Dermis microvascular lymphatic vessel endothelial cell (primary cell): ENCODE measurements around the gene MARCHF10. TPM values are rescaled to one million over a fixed set of nuclear protein-coding genes. Genes with fewer than 3 reads are reported as not detected.

ENCODE experiments used
- DNase-seq, 2 donors: peaks; one replicate each; pipeline versions ENCODE4 v3.0.0 to v3.0.0-alpha.2; 2010; ENCODE audit warnings: low read depth in 2 of 2
- total RNA-seq: library from RNA; depleted of rRNA; stranded (reverse); fragments of >200 nt; gene quantifications from 2 replicates; pipeline ENCODE4 v1.2.1, GENCODE V29; 2014

The MARCHF10 gene
- total RNA-seq, 1 donor from 2014 or later = not detected

GRCh38 chr17:62662855-62663254, 145.3 kb downstream of the MARCHF10 start:
- DNase-seq = no peak

DNA sequence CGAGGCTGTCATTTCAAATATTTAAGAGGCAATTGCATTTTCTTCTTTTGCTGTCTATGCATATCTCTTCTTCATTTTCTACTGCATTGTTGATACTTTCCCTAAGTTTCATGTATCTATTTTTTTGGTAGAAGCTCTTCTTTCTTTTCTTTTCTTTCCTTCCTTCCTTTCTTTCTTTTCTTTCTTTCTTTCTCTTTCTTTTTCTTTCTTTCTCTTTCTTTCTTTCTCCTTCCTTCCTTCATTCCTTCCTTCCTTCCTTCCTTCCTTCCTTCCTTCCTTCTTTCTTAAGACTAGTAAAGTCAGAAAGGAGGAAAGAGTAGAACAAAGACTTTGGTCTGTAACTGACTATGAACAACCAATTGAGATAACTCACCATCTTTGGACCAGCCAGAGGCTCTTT, 146.8 kb downstream of the MARCHF10 start:
- DNase-seq = no peak

GRCh38 chr17:62660629-62661118, 147.4 kb downstream of the MARCHF10 start:
- no peak for DNase-seq

DNA sequence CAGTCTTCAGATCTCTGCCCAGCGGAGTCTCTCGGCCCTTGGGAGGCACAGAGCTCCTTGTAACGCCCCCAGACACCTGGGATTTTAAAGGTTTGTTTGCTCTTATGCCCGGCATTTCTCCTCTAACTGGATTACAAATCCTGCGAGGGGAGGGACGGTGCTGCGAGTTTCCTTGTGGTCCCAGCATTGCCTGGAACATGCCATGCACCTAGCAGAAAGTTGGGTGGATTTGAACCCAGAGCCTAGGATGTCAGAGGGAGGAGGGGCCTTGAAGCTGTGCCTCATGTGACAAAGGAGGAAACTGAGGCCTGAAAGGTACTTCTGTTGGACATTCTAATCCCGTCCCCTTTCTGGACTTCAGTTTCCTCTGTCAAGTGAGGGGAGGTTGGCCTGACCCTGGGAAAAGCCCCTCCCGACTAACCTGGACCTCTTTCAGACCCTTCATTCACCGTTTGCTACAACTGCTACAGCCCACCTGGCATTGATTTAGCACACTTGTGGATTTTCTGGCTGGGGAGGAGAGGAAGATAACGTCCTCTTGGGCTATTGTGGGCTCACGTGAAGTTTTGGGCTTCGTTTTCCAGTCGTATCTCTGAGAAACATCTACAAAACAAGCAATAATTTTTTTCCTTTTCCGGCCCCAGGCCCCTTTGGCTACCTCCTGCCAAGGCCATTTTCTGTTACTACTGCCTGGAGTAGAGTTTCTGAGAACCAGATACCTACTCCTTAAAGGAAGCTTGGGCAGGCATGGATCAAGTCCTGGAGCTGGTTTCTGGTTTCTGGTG, 149.8 kb downstream of the MARCHF10 start:
- DNase-seq = no peak

DNA sequence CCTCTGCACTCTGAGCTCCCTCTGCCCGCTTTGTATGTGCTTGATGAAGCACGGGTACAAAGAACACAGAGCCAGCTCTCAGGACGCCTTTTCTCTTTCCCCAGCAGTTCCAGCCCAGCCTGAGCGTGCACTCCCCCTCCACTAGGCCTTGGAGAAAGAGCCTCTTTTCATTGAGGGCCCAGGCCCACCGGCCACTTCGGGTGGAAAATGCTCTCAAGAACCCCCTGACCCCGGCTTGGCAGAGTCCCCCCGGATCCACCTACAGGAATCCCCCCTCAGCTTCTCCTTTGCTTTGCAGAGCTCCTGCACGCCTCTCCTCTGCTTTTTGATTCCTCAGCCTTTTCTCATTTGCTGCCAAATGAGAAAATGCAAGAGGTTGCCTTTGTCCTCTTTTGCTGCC, 150.4 kb downstream of the MARCHF10 start:
- no peak for DNase-seq

DNA sequence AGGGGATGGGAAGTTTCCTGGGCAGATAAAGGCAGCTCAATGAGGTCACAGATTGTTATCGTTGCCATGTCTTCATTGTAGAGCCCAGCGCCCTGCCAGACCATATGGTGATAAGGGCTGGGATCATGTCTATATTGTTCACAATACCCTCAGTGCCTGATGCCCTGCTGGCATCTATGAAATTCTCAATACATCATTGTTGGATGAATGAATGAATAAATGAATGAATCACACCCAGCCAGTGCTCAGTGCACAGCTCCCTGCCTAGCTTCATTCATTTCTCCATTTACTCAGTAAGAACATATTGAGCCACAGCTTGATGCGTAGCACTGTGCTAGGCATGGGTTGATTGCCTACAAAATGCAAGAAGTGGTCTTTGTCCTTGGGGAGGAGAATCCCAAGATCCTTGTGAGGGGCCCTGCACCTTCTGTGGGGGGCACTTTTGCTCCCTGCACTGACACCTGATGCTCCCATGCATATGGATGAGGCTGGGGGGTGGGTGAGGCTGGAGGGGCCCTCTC, 150.9 kb downstream of the MARCHF10 start:
- DNase-seq = no peak

DNA sequence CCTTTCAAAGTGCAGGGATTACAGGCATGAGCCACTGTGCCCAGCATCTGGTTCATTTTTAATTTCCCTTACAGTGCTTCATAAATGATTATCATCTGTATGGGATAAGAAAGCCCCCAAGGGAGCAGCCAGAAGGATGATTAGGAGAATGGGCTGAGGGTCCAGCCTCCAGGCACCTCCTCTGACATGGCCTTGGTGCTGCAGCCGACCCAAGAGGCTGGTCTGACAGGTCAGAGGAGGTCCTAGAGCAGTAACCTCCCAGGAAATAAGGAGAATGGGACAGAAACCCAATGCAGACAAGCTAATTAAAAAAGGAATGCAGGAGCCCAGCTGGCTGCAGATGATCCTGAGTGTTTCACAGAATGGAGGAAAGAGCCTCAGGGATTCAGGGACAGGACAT, 151.7 kb downstream of the MARCHF10 start:
- no peak for DNase-seq

GRCh38 chr17:62655656-62656055, 152.5 kb downstream of the MARCHF10 start:
- no peak for DNase-seq

DNA sequence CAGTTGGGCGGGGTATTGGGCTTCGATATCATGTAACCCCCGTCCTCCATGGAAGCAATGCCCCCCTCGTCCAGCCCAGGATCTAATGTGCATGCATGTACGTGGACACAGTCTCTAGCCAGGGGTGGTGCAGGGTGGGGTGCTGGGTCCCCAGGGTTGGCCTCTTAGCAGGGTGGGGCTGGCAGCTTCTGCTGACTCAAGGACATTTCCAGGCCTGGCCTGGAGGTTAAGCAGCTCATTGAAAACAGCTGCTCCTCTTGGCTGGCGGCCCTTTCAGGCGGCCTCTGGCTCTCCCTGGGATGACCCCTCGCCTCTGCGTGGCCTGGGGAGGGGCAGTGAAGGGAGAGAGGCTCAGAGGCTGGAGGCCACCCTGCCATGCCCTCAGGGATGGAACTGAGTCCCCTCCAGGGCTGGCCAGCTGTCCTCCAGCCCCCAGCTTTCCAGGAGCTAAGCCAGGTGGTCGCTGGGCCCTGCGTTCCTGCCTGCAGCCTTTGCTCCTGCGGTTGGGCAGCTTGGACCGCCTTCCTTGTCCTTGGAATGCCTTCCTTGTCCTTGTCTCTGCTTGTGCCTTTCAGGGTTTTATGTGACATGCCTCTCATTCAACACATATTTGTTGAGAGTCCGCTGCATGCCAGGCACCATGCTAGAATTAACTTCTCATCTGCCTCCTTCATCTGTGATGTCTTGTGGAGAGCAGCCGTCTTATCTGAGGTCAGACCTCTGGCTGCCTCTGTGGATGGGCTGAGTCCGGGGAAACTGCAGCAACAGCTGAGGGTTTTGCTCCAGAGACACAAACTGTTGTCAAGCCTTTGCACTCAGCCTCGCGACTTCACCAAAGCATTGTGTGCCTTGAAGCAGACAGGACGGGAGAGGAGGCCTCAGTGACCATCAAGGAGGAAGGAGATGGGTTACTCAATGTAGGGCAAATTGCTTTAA, 154.0 kb downstream of the MARCHF10 start:
- no peak for DNase-seq

DNA sequence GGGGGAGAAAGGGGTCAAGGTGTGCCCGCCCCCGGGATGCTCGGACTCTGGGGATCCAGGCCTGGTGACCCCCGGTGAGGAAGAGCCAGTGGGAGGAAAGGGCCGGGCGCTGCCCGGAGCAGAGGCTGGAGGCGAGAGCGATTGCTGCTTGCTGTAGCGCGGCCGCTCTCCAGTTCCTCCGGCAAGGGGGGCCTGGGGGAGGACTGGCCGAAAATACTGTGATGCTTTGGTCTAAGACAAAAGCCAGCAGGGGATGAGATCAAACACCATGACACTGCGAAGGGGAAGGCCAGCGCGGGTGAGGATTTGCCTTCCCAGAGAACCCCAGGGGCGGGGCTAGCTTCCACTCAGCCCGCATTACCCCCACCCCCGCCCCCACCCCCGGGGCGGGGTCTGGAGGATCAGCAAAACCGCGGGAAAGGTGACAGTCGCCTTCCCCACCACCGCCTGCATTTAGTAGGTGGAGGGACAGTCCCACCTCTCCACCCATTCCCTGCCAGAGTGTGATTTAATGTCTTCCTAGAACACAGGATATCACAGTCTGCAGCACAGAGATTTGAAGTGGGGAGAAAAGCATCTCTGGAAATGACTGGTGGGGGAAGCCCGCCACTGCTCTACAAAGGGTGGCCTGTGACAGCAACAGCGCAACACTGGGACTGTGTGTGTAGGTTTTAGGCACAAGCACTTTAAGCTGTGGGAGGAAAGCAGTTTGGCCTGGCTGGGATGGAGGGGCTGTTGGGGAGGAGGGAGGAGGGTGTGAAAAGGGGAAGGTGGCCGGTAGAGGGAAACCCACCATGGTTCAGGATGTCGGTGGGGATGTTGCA, 154.9 kb downstream of the MARCHF10 start:
- DNase-seq = peak in 1 of 2 donors; percentile 54

DNA sequence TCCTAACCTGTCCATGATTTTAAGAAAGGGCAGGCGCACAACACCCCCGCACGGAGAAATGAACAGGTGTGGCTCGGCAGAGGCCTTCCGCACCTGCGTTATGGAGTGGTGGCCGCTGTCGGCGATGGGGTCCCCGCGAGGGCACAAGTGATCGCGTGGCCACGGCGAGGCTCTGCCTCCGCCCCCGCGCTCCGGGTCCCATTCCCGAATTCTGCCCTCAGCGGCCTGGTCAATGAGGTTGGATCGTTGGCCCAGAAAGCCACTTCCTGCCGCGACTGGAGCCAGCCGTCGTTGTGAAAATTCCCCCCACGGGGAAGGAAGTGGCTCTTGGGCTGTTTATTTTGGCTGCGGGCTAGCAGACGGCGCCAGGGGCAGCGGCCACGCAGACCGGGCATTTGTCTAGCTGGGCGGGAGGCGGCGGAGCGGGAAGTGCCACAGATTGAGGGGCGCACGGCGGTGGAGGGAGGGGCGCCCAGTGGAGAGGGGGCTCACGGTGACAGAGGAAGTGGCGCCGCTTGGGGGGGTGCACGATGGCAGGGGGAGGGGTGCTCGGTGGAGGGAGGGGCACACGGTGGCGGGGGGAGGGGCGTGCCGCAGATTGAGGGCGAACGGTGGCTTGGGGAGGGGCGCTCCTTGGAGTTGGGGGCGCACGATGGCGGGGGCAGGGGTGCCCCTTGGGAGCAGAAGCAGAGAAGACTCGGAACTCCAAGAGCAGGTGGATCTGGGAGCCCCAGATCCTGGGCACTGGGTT, 155.7 kb downstream of the MARCHF10 start:
- DNase-seq = peak; percentile 71 to 87

Other genes with a start within 250 kb of the MARCHF10 start
- 9.2 and 13.9 TPM in 2 replicates for gene MRC2, start 180.6 kb downstream of the MARCHF10 start, total RNA-seq
- 41.5 and 87.0 TPM in 2 replicates for gene TANC2, start 157.9 kb upstream of the MARCHF10 start, total RNA-seq